ENCODE measurements around the gene PLPPR2.
A peak's percentile ranks its signal among the peaks of the same experiment; 100 is the strongest.
"Not testable (repeated sequence)": the region's sequence is repeated elsewhere in the genome, so short reads cannot be mapped to it uniquely, and the experiment has no call there.

Gene PLPPR2

DNA sequence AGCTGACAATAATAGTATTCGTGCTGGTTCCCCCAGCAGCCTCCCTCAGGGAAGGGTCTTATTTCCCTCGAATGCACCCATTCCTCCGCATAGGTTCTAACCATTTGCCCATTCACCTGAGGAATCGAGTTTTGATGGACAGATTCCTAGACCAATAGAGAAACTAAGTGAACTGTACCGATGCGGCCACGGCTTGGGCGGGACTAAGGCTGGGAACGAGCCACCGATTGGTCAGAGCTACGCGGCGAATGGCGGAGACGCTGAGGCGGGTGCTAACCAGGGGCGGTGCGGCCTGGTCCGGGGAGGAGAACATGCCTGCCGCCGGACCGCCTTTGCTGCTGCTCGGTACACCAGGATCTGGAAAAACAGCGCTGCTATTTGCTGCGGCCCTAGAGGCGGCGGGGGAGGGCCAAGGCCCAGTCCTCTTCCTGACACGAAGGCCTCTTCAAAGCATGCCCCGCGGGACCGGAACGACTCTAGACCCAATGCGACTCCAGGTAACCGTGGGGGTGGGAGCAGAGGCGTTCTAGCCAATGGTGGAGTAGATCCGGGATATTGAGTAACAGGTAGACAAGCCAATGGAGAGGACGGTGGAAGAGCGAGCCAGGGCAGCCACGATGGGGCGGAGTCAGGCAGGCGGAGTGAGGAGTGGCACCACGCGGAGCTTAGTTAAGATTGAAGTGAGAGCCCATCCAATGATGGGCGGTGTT is 19.4 kb downstream of the PLPPR2 start, which contains the start of gene SWSAP1:
TSS of gene SWSAP1 (plus strand) at position 234 of the 710 bp plus-strand sequence. CDS start at position 249, 15 bp downstream.
- peak; percentile 96 to 100 for DNase-seq

GRCh38 chr19:11375143-11375948 is 20.1 kb downstream of the PLPPR2 start:
- peak in 1 of 2 donors; percentile 63 for DNase-seq

GRCh38 chr19:11377237-11377636 is 22.0 kb downstream of the PLPPR2 start:
- DNase-seq: no peak

GRCh38 chr19:11377756-11378155 is 22.5 kb downstream of the PLPPR2 start:
- no peak for DNase-seq

DNA sequence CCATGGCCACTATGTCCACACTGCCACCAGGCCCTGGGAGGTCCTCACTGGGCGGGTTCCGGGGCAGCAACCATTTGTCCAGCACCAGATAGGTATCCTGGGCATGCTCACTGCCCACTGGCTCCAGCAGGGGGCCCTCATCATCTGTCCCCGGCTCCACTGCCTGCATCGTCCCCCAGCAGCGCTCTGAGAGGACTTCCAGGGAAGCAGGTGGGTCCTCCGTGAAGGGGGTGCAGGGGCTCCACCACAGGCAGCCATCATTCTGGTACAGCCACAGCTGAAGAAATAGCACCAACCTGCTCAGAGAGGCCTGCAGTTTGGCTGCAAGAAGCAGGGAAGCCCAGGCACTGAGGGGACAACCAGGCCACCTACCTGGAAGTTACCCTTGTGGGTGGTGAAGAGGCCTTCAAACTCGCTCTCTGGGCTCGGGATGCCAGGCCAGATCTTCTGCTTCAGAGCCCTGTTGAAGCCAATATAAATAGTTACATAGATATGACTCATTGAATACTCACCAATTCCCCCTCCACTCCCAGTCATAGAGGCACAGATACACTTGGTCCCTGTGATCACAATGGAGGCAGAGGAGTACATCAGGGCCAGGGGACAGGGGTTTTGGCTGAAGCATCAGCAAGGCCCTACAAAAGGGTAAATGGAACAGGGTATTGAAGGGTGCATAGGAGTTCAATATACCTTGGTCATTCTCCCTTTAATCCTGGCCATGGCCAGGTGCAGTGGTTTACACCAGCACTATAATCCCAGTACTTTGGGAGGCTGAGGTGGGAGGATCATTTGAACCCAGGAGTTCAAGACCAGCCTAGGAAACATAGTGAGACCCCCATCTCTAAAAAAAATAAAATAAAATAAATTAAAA is 23.3 kb downstream of the PLPPR2 start:
- no peak for DNase-seq

- not testable (repeated sequence) for DNase-seq
Measured at GRCh38 chr19:11379269-11379845, 24.1 kb downstream of the PLPPR2 start.

DNA sequence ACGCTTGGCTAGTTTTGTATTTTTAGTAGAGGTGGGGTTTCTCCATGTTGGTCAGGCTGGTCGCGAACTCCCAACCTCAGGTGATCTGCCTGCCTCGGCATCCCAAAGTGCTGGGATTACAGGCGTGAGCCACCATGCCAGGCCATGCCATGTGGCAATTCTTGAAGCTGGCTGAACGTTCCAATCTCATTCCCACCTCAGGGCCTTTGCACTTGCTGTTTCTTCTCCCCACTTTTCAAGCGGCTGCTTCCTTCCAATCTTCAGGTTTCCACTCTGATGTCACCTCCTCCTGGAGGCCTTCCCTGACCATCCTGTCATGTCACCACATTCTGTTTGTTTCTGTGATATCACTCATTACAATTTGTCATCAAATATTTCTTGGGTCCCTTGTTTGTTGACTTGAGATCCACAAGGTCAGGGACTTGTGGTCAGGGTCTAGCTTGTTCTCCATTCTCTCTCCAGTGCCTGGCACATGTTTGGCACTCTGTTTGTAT is 24.7 kb downstream of the PLPPR2 start:
- DNase-seq: no peak

GRCh38 chr19:11380653-11381537 is 25.7 kb downstream of the PLPPR2 start:
- peak; percentile 93 to 96 for DNase-seq

GRCh38 chr19:11382898-11383705 is 27.9 kb downstream of the PLPPR2 start:
- peak; percentile 16 to 26 for DNase-seq

DNA sequence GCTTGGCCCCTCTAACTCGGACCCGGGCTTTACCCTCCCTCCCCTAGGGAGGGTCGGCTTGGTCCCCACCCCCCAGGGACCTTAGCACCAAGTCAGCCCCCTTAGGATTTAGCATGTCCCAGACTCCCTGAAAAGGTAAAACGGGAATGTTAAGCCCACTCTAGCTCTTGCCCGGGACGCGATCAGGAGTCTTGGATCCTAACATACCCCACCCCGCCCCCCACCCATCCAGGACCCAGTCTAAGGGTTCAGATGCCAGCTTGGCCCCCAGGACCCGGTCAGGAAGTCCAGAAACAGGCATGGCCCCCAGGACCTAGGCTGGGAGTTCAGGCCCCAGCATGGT is 28.4 kb downstream of the PLPPR2 start:
- DNase-seq: no peak

DNA sequence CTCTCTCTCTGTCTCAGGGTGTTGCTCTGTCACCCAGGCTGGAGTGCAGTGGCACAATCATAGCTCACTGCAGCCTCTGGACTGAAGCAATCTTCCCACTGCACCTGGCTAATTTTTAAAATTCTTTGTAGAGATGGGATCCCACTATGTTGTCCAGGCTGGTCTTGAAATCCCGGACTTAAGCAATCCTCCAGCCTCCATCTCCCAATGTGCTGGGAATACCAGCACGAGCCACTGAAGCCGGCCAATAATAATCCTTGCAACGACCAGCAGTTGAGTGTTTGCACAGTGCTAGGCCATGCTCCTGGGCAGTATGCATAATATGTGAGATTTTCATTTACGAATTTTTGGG is 29.5 kb downstream of the PLPPR2 start:
- no peak for DNase-seq

DNA sequence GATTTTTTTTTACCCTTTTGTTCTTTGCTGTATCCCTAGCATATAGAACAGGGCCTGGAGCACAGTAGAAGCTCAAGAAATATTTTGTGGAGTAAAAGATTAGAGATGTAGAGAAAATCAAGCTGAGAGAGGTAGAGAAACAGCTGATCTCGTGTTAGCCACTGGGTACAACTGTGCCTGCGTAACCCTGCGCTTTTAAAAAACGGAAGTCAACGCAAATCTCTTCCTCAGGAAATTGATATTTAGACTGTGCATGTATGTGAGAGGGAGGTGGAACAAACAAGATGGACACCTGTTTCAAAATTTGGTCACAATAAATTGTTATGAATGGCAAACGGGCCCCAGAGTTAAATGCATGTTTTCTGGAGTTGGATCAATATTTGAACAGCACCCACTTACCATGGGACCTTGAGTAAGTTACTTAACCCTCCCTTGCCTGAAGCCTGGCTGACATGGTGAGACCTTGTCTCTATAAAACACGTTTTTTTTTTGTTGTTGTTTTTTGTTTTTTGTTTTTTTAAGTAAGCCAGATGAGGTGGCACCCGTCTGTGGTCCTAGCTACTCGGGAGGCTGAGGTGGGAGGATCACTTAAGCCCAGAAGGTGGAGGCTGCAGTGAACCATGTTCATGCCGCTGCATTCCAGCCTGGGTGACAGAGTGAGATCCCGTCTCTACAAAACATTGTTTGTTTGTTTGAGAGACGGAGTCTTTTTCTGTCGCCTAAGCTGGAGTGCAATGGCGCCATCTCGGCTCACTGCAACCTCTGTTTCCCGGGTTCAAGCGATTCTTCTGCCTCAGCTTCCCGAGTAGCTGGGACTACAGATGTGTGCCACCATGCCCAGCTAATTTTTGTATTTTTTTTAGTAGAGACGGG is 32.2 kb downstream of the PLPPR2 start:
- no peak for DNase-seq

GRCh38 chr19:11390359-11390758 is 35.1 kb downstream of the PLPPR2 start:
- no peak for DNase-seq

DNA sequence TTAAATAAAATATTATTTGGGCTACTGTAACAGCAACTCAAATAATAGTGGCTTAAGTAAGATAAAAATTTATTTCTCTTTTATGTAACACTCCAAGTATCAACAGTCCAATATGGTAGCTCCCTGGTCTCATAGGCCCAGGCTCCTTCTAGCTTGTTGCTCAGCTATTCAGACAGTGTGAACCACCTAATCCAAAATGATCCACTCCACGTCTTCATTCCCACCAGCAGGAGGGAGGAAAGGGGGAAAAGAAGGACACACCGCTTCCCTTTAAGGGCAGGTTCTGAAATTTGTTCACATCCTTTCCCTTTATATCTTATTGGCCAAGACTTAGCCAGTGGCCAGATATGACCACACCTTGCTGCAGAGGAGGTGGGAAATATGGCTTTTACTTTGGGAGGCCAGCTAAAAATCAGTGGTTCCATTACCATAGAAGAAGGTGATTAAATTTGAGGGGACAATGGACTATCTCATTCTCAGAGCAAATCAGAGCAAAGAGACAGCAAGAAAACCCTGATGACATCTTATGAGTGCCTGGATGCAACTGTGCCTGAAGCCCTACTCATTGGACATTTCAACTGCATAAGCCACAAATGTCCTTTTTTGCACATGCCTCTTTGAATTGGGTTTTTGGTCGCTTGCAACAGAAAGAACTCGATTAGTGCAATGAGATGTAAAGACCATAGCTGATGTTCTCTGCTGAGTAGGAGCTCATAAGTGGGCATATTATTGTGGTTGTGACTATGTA is 35.9 kb downstream of the PLPPR2 start:
- no peak for DNase-seq

DNA sequence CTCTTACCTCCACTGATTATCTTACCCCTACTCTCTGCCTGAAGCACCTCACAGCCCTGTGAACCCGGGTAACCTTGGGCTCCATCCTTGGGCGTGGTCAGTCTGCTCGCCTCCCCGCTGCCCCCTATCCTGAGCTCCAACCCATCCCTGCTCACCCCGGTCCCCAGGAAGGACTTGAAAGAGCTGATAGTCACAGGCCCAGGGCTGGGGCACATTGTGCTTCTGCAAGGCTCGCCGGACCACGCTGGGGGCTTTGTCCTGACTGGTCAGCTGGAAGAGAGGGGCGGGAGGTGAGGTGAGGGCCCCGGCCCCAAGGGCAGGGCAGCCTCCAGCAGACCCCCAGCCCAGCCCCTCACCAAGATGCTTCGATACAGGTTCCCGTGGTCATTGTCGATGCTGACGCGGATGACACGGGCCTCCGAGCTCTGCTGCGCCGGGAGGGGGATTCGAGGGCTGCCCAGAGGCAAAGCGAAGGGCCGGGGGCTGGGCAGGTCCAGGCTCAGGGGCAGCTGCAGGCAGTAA is 41.9 kb downstream of the PLPPR2 start:
- DNase-seq: no peak

GRCh38 chr19:11399667-11400066 is 44.4 kb downstream of the PLPPR2 start:
- DNase-seq: no peak

GRCh38 chr19:11400798-11401197 is 45.6 kb downstream of the PLPPR2 start:
- DNase-seq: no peak

DNA sequence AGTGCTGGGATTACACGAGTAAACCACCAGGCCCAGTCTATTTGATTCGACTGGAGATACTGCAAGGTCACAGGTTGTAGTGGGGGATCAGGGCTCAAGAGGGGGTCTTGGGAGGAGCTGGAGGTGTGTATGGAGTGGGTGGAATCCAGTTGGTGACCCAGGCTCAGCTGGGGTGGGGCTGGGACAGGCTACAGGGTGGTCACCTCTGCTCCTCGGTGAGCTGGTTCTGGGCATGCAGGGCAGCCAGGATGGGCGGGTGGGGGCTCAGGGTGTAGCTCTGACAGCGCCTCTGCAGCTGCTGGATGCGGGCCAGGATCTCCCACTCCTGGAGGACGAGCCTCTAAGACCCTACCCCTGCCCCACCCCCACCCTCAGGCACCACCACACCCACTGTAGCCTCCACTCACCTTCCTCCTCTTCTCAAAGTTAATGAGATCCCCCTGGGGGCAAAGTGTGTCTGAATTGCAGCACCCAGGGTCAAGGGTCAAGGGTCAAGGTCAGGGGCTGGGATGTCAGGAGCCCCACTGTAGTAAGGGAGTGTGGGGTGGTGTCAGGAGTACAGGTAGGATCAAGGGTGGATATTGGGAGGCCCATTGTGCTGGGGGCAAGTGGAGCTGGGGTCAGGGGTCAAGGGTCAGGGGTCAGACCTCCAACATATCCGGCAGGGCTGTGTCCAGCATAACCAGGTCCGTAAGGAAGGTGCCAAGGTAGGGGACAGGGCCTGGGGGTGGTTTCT is 46.7 kb downstream of the PLPPR2 start:
- DNase-seq: no peak

Data from bone marrow (tissue), 2 donors.